Measurements from ENCODE around the gene SLC30A1. TPM values are rescaled to one million over a fixed set of nuclear protein-coding genes. Genes with fewer than 3 reads are reported as not detected.
A peak's percentile ranks its signal among the peaks of the same experiment; 100 is the strongest.

The SLC30A1 gene
- total and polyA plus RNA-seq, 2 of the 8 experiments (the other 6 are each of a cell fraction or from before 2014, with no cell fraction given): 4.5 to 14.0 TPM

DNA sequence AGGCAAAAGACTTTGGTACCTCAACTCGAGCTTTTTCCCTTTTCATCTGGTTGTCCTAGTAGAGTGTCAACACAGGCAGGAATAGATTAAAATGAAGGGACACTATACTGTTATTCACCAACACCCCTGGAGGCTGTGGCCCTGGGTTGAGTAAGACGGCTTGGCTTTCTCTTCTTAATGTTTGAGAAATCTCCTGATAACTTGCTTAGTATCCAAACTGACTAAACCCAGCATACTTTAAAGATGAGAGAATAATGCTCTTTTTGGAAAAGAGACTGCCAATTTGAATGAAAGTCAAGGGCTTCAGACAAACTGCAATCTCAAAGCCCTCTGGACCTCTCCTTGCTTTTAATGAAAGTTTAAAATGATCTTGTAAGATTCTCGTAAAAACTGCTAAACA lies 2.6 kb upstream of the SLC30A1 start:
- Histone ChIP-seq H2BK15ac (ENCODE audit: low read length) (no peak overlapping the region), H3K4ac (replicated peaks; ENCODE audit: insufficient read length, low read depth, low read length) (no peak overlapping the region), H2BK120ac (replicated peaks; ENCODE audit: low read depth, low read length) (no peak overlapping the region), H3K18ac (ENCODE audit: extremely low read depth, low read length) (0 out of 2 replicates have a peak overlapping the region, but pooled peaks have one; percentile 7), H3K4me3 (ENCODE audit: extremely low read depth in 1 of 4, insufficient read depth in 2 of 4, low read depth in 3 of 4, low read length in 4 of 4) (peak overlapping the region in 3 of 4 experiments; percentile 0 to 92 (median 2); a peak in 3 of 8 replicates), H3K23ac (ENCODE audit: insufficient read length) (no peak overlapping the region), H2BK12ac (ENCODE audit: low read depth, low read length) (no peak overlapping the region), H3K27me3 (replicated peaks in 1 of 4; ENCODE audit: control insufficient read depth in 3 of 4, extremely low read depth in 1 of 4, insufficient read depth in 3 of 4, low read length in 3 of 4) (no peaks in the 10 kb centered on the region), H3K27ac (ENCODE audit: low read depth, low read length) (no peak overlapping the region), H3K23me2 (ENCODE audit: low read depth, low read length) (peaks cover 6% of the 10 kb centered on the region), H3K79me2 (ENCODE audit: control insufficient read depth in 1 of 2, insufficient read depth in 2 of 2, low read length in 2 of 2) (peaks cover 6 to 17% of the 10 kb centered on the region in 2 experiments; a peak in 3 of 4 replicates), H4K5ac (ENCODE audit: insufficient read length, low read depth, low read length) (no peak overlapping the region), H4K8ac (ENCODE audit: extremely low read depth, insufficient read depth, low read length) (no peak overlapping the region), H3K9ac (replicated peaks in 1 of 4; ENCODE audit: extremely low read depth in 1 of 4, low read depth in 3 of 4, low read length in 3 of 4) (no peak overlapping the region), H2BK5ac (ENCODE audit: low read depth, low read length) (no peak overlapping the region), H2BK20ac (ENCODE audit: low read length) (no peak overlapping the region), H3K79me1 (ENCODE audit: low read depth, low read length) (no peaks in the 10 kb centered on the region), H3K14ac (ENCODE audit: insufficient read length) (no peak overlapping the region), H3K4me1 (replicated peaks in 1 of 4; ENCODE audit: control insufficient read depth in 3 of 4, insufficient read depth in 4 of 4, low read length in 3 of 4) (peaks cover 0 to 13% (median 9%) of the 10 kb centered on the region in 4 experiments; a peak in 6 of 7 replicates), H3K36me3 (ENCODE audit: control insufficient read depth in 2 of 4, insufficient read depth in 4 of 4, low read length in 3 of 4) (no peaks in the 10 kb centered on the region), H4K20me1 (replicated peaks in 1 of 2; ENCODE audit: control insufficient read depth in 1 of 2, insufficient read depth in 2 of 2, low read length in 2 of 2) (no peaks in the 10 kb centered on the region), H3K9me3 (ENCODE audit: insufficient read depth in 2 of 2, low read depth in 1 of 2, low read length in 1 of 2) (no peaks in the 10 kb centered on the region), H2AFZ (ENCODE audit: low read length) (peak overlapping the region; percentile 26; the same call in 1 of the 2 replicates), H2AK5ac (ENCODE audit: low read depth, low read length) (no peak overlapping the region), H3K56ac (replicated peaks; ENCODE audit: insufficient read length, low read depth, low read length) (no peak overlapping the region), H3K4me2 (ENCODE audit: insufficient read depth in 1 of 2, low read depth in 2 of 2, low read length in 2 of 2) (peak overlapping the region; percentile 44 to 51), H4K91ac (replicated peaks; ENCODE audit: insufficient read length, low read length) (no peak overlapping the region)
- ChIA-PET POLR2A (ENCODE audit: partially characterized antibody) (no interaction called here), CTCF (ENCODE audit: partially characterized antibody) (interaction anchor here (0.8 to 4.3 kb wide), 6 partner anchors 14 to 258 kb away, joined by 3 to 20 read pairs (median 4); no protein-coding TSS in a partner anchor)
- no peak for FAIRE-seq
- 39% methylated on average over 3 of the region's 3 CpGs; no CpG with 5 or more reads in 1 of the 2 experiments for WGBS, 2 experiments (ENCODE audit: extremely low coverage in 1 of 2, insufficient coverage in 1 of 2, insufficient read length in 1 of 2, insufficient replicate concordance in 2 of 2, low coverage in 1 of 2, low lambda C conversion rate in 2 of 2, missing lambda C conversion rate in 1 of 2)
- DNase-seq (ENCODE audit: low read depth in 1 of 2, low spot score in 2 of 2): no peak
- no peak for TF ChIP-seq CREB1 (IDR thresholded peaks at IDR 0.05)
- TF ChIP-seq NANOG (IDR thresholded peaks at IDR 0.05; ENCODE audit: insufficient read depth, low read depth, low read length, poor library complexity, severe bottlenecking): no peak
- no peak for TF ChIP-seq TAF1 (IDR thresholded peaks at IDR 0.05; ENCODE audit: low read depth, low read length)
- TF ChIP-seq, protein P1, sequence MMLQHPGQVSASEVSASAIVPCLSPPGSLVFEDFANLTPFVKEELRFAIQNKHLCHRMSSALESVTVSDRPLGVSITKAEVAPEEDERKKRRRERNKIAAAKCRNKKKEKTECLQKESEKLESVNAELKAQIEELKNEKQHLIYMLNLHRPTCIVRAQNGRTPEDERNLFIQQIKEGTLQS (IDR thresholded peaks at IDR 0.05; ENCODE audit: insufficient read depth, low read depth, low read length): no peak
- TF ChIP-seq TBP (IDR thresholded peaks at IDR 0.05; ENCODE audit: low read depth, low read length): no peak
- TF ChIP-seq HDAC6 (IDR thresholded peaks at IDR 0.05; ENCODE audit: low read depth, low read length): no peak
- TF ChIP-seq EGR1 (IDR thresholded peaks at IDR 0.05; ENCODE audit: borderline replicate concordance, low read depth, low read length): no peak
- TF ChIP-seq SP4 (IDR thresholded peaks at IDR 0.05; ENCODE audit: low read length): no peak
- TF ChIP-seq FOSL1 (IDR thresholded peaks at IDR 0.05; ENCODE audit: insufficient read depth, low read depth, low read length): no peak
- no peak for TF ChIP-seq POLR2AphosphoS5 (IDR thresholded peaks at IDR 0.05; ENCODE audit: low read depth, low read length)
- TF ChIP-seq TCF12 (IDR thresholded peaks at IDR 0.05; ENCODE audit: low read depth, low read length): no peak
- no peak for TF ChIP-seq GABPA (IDR thresholded peaks at IDR 0.05; ENCODE audit: borderline replicate concordance, insufficient read depth, low read length)
- no peak for TF ChIP-seq ZNF274 (IDR thresholded peaks at IDR 0.05; ENCODE audit: borderline replicate concordance, extremely low read depth, low read length)
- TF ChIP-seq GTF2F1 (IDR thresholded peaks at IDR 0.05; ENCODE audit: borderline replicate concordance, low read depth, low read length): no peak
- no peak for TF ChIP-seq JUN (IDR thresholded peaks at IDR 0.05; ENCODE audit: low read depth, low read length)
